ENCODE measurements around the gene GNAT2.

Gene GNAT2

DNA sequence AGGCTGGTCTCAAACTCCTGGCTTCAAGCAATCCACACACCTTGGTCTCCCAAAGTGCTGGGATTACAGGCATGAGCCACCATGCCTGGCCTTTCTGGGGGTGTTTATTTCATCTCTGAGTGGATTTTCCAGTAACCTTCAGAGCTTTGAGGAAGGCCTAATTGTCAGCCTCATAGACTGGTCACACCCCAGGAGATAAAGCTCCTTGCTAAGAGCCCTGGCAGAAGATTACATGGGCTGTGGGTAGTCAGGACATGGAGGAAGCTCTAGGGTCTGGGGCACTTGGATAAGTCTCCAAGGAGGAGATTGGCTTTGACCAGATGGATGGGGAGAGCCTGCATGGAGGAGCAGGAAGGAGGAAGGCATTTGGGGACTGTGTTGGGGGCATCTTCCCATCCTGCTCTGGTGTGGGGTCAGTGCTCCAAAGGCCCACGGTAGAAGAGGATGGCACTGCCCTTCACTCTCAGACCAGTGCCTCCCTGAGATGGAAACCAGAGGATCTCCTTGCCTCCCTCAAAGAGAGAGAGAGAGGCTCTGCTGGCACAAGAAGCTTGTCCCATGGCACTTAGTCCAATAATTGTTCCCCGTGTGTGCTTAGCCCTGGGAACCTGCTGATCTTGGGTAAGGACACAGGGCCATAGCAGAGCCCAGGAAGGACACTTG, 21.8 kb upstream of the GNAT2 start:
- no peak for DNase-seq

DNA sequence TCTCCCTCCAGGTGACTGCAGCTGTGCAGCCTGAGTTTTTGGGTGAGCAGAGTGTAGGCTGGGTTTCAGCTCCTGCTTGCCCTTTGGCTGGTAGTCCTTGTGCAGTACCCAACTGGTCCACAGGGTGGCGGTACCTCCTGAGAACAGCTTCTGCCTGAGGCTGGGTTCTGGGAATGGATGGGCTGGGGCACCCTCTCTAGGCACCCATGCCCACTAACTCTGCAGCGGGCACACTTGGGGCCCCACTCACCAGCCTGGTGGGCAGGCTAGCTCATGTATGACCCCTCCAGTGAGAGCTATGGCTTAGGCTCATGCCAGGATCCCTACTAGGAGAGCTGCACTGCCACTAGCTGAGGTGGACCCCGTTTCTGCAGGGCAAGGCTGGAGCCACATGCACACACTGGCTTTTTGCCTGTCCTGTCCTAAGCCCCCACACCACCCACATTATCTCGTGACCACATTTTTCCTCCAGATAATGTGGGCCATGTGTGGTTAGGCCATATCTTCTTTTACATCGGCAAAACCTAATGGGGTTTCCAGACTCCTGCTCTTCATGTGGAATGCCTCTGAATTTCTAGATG, 21.0 kb upstream of the GNAT2 start:
- DNase-seq = peak; percentile 83

DNA sequence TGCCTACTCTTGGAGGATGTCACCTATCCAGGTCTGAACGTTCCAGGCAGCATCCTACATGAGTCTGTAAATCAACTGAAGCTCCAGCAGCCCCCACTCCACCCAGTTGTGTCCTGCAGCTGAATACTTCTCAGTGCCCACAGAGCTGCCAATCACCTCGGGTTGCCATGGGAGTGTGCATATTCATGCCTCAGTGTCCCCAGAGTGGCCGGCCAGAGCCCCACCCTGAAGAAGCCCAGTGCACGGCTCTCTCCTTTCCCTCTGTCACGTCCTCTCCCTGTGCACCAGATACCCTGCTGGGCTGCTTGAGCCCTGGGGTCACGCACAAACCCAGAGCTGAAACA, 20.4 kb upstream of the GNAT2 start:
- no peak for DNase-seq

DNA sequence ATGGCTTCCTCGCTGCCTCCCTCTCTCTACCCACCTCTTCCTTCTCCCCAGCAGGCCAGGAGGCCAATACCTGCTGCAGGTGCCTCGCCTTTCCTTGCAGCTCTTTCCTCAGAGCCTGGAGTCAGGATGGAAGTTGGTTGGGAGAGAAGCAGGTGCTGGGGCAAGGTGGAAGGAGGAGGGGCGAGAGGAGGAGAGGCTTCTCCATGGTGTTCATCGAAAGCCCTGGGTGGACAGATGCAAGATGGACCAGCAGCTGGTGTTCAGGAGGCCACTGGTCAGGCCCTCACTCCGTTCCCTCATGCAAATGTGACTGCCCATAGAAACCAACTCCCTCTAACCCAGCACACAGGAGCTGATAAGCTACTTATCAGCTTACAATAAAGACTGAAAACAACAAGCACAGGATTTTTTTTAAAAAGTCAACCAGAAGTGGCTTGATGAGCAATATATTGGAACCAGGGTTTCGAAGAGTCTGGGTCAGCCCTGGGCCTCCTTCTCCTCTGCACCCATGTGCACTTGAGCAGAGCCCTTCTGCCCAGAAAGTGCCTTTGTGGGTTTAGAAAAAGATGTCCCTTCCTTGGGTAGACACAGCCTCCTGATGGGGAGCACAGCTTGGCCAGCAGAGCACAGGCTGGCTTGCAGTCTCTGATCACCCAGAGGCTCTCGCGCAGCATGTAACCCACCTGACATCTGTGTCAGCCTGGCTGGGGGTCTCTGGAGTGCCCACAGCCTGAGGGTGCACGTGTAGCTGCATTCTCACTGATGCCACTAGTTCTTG, 19.8 kb upstream of the GNAT2 start:
- DNase-seq = no peak

DNA sequence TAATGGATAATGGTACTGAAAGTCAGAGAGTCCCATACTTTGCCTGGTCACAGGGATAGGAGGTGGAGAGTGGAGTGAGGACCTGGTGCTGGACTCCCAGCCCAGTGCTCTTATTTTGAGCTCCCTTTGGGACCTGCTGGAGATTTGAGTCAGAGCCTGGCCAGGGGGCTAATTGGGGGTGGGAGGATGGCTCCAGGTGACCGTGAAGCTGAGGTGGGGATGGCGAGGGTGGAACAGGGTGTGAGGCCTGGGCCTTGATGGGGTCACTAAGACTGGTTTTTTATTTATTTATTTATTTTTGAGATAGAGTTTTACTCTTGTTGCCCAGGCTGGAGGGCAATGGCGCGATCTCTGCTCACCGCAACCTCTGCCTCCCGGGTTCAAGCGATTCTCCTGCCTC, 18.0 kb upstream of the GNAT2 start:
- DNase-seq = no peak

DNA sequence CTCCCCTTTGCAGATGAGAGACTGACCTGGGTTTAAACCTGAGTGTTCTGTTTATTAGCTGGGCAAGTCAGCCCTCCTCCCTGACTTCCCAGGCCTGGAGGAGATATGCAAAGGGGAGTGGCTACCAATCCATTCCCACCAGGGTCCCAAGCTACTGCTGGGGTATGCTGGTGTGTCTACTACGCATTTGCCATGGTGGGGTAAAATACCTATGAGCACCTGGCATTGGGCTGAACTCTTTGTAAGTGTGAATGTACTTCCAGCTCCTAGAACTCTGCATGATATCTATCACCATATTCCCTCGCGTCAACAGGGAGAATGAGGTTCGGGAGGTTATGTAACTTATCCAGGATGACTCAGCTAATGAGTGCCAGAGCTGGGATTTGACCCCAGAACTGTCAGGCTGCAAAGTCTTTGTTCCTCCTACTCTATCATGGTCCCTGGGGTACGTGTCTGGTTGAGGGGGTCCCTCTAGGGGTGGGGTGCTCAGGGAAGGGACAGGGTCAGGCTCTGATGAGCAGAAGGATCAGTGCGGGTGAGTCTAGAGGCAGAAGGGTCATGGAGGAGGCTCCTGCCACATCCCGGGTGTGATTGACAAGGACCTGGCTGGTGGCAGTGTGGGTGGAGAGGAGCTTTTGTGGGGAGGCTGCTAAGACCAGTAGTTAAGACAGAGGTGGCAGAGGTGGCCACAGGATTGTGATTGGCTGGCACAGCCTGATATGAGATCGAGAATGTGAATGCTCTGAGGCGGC, 17.0 kb upstream of the GNAT2 start:
- DNase-seq = no peak

DNA sequence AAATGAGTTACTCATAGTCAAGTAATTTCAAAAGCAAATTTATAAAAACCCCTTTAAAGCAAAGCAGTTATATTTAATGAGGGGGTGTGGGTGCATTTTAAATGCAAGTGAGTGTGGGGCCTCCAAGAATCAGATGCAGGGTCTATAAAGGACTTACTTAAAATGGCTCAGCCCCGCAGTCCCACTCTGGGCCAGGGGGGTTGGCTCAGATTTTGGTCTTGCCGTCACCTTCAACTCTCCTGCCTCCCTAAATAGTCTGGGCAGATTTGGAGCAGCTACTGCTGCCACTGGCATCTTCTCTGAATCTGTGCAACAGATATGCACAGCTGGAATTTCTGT, 16.4 kb upstream of the GNAT2 start:
- DNase-seq = no peak

DNA sequence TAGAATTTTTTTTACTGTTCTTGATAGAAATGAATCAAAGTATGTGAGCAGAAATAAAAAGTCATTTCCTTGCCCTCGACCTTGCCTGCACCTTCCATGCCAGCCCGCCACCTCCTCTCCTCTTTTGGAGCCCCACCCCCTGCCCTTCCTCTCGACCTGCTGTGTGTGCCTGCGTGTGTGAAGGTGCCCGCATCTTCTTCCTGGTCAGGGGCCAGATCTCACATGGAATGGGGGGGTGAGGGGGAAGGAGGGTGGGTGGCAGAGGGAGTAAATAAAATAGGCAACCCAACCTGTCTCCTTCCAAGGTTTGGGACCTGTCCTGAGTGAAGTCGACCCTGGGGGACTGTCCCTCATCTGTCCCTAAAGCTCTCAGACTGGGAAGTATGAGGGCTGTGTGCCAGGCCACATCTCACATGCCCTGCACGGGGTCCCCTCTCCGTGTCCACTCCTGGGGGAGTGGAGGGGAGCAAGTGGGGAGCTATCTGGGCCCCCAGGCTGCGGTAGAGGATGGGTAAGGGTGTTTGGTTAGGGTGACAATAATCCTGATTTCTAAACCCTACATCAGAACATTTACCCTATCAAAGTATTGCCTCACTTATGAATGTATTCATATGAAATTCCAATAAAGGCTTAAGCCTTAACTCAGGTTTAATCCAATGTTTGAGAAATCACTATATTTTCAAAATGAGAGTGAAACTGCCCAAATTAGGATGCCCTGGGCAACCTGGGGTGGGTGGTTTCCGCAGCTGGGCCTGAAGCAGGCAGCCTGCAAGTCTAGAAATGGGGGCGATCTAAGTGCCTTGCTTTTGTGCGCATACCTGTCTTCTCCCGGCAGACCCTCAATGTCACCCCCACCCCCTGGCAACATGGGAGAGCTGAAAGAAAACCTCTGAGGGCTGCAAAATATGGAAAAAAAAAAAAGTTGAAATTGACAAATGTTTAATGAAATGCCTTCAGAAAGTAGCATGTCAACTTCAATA, 15.6 kb upstream of the GNAT2 start:
- no peak for DNase-seq

DNA sequence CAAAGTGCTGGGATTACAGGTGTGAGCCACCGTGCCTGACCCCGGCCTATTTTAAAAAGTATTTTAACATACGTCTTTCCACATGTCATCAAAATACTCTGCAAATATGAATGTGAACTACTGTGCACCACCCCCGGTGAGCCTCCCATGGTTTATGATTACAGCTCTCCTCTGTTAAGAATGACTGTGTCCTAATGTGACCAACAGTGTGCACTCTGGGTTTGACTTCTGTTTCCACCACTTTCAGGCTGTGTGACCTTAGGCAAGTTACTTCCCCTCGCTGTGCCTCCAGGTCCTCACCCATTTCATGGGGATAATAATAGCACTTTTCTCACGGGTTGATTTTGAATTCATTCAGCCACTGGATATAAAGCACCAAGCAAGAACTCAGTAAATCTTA, 14.9 kb upstream of the GNAT2 start:
- DNase-seq = no peak

DNA sequence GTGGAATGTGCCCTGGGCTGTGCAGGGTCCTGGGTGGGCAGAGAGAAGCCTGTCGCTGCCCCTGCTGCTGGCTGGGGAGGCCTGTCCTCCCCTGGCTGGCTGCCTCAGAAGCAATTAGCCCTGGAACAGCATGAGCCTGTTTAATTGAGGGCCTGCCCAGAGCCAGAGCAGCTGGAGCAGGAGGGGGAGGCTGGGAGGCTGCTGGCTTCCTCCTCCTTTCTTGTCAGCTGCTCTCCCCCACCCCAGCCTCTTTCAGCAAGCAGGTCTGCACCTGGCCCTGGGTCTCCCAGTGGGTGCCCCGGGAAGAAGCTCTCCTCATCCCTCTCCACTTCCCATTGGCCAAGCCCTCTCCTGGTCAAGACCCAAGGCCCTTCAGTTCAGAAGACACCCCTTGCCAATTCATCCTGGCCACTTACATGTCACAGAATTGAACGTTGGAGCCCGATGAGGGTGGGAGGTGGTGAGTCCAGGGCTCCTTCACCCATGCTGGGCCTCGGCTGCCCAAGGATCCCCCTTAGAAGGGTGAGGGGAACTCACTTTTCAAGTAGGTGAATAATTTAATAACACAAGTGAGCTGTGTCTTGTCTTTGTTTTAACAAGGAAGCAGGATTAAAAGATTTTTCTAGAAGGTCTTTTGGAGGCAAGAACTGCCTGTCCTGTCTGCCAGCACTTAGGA, 13.4 kb upstream of the GNAT2 start:
- DNase-seq = no peak

DNA sequence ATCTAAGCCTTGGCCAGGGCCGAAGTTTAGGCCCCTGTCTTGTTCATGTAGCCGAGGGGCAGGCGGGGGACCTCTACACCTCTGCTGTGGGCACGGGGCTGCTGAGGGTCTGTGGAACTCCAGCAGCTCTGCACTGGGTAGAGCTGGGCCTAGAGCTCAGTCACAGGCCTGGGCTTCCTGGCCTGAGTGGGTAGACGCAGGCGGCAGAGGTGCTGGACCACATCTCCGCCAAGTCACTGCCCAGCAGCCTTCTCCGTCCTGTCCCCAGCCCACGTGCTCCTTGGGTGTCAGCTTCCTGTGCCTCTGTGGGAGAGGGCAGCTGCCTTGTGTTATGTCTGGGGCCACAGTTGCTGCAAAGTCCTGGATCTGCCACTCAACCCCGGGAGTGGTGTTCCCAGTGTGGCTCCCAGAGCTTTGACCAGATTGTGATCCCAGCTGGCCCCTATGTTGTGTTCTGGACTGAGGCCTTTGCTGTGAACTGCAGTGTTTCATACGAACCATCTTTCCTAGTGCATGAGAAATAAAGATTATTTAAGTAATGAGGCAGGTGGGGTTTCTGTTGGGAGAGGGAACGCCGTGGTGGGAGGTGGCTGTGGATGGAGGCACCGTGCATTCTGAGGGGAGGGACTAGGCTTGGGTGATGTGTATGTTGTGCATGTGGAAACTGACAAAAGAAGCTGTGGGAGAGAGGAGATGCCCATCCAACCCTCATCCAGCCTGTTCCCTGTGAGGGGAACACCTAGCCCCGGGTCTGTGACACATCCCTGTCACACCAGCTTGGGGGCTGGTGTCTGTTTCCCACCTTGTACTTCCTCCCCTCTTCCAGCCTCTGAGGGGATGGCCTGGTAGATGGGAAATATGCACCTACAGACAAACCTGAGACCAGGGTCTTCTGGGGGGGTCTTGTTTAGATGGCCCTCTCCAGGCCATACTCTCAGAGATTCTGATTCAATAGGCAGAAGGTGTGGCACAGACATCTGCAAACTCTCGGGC, 12.4 kb upstream of the GNAT2 start:
- DNase-seq = no peak

DNA sequence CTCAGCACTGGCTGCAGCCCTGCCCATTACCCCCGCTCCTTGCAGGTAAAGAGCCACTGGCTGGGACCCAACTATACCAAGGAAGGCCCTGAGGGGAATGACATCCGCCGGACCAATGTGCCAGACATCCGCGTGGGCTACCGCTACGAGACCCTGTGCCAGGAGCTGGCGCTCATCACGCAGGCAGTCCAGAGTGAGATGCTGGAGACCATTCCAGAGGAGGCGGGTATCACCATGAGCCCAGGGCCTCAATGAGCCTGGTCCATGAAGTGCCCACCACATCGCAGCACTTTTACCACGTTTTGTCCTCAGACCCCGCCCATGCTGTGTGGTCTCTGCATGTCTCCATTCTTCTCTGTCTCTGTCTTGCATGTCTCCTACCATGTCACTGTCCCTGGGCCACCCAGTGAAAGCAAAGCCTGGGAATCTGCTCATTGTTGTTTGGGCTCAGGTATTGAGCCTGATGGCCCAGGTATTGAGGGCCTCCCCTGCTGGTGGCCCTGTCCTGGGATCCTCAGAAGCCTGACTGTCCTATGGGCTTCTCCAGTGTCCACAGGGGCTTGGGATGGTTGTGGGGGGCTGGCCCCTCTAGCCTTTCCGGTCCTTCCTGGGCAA, 11.6 kb upstream of the GNAT2 start:
- no peak for DNase-seq

DNA sequence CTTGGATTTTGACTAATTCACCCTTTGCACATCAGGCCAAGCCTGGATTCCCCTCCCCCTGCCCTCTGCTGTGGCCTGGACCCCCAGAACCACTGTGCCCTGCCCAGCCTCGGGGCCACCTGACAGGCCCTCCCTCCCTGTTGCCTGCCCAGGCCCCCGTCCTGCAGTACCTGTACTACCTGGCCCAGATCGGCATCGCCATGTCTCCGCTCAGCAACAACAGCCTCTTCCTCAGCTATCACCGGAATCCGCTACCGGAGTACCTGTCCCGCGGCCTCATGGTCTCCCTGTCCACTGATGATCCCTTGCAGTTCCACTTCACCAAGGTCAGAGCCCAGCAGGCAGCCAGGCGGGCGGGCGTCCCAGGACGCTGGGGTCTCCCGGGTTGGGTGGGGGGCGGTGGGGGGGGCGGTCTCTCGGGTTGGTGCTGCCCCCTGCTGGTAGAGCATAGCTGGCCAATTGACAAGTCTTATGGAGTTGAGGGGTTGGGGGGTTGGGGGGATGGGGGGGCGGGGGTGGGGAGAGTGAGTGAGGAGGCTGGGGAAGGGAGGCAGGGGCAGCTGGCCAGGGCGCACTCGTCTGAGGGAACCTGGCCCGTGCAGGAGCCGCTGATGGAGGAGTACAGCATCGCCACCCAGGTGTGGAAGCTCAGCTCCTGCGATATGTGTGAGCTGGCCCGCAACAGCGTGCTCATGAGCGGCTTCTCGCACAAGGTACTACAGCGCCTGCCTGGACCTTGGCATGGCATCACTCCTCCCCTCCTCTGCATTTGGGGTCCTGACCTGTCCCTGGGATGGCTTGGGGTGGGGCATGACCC, 10.9 kb upstream of the GNAT2 start:
- DNase-seq = no peak

DNA sequence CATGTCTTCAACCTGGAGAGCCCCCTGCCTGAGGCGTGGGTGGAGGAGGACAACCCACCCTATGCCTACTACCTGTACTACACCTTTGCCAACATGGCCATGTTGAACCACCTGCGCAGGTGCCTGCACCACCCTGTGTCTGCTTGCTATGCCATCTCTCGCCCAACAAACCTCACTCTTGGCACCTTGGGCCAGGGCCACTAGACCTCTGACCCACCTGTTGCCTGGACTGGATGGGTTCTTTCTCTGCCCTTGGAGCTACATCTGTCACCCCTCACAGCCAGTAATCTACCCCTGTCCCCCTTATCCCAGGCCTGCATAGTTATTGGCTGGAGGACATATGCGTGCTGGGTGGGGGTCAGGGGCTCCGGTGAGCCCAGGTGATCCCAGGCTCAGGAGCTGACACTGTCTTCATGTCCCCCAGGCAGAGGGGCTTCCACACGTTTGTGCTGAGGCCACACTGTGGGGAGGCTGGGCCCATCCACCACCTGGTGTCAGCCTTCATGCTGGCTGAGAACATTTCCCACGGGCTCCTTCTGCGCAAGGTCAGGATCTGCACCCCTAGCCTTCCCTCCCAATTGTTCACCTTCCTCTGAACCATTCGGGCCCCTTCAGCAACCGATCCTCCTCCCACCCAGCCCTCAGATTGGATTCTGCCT, 10.1 kb upstream of the GNAT2 start:
- DNase-seq = no peak

DNA sequence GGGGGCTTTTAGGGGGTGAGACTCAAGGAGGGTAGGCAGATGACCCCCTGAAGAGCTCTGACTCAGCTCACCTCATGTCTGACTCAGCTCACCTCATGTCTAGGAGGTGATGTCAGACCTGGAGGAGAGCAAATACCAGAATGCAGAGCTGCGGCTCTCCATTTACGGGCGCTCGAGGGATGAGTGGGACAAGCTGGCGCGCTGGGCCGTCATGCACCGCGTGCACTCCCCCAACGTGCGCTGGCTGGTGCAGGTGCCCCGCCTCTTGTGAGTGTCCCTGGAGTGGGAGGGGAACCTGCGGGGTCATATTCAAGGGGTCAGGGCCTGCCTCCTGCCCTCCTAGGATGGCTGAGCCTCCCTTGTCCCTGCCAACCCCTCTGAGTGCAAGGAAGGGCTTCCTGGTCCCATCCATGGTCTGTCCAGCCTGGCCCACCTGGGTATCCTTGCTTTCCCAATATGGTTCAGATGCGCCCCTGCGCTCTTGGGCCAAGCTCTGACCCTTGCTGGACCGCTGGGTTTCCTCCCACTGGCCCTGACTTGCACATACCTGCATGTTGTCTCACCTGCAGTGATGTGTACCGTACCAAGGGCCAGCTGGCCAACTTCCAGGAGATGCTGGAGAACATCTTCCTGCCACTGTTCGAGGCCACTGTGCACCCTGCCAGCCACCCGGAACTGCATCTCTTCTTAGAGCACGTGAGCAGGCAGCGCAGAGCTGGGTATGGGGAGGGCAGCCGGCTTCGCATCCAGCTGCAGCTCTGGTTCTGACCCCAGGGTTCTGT, 9.3 kb upstream of the GNAT2 start:
- DNase-seq = no peak

DNA sequence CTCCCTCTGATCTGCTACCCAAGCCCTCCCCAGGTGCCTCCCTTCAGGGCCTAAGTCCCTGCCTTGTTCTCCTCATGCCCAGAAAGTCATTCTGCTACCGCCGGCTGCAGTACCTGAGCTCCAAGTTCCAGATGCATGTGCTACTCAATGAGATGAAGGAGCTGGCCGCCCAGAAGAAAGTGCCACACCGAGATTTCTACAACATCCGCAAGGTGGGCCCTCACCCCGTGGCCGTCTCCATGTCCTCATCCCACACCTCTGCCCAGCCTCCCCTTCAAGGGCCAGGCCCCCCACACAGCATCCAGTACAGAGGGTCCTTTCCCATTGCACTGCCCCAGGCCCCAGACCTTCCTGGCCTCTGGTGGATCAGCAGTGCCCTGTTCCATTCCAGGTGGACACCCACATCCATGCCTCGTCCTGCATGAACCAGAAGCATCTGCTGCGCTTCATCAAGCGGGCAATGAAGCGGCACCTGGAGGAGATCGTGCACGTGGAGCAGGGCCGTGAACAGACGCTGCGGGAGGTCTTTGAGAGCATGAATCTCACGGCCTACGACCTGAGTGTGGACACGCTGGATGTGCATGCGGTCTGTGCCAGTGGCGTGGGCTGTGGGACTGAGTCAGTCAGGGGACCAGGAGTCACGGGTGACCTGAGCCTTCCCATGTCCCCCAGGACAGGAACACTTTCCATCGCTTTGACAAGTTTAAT, 8.4 kb upstream of the GNAT2 start:
- no peak for DNase-seq

DNA sequence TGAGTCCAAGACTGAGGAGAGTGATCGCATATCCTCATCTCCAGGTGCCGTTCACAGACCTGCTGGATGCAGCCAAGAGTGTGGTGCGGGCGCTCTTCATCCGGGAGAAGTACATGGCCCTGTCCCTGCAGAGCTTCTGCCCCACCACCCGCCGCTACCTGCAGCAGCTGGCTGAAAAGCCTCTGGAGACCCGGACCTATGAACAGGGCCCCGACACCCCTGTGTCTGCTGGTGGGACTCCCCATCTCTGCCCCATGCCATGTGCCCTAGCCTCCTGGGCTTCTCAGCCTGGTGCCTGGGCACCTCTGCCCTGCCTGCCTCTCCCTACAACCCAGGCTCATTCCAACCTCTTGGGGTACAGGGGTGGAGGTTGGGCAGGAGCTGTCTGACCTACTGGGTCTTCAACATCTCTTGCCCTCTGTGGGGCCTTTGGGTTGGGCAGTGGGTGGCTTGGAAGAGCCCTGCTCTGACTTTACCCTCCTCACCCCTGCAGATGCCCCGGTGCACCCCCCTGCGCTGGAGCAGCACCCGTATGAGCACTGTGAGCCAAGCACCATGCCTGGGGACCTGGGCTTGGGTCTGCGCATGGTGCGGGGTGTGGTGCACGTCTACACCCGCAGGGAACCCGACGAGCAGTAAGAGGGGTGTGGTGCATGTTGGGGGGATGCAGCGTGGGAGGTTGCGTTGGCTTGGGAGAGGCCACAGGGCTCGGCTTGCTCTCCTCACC, 7.4 kb upstream of the GNAT2 start:
- DNase-seq = no peak
